Fibroblast of upper back skin (primary cell): ENCODE data around the gene BAIAP2L1.
A peak's percentile ranks its signal among the peaks of the same experiment; 100 is the strongest.

ENCODE experiments used
- DNase-seq: peaks from one replicate; pipeline ENCODE4 v3.0.0-alpha.2; 2013

The BAIAP2L1 gene

GRCh38 chr7:98289333-98289875 lies 111.5 kb downstream of the BAIAP2L1 start:
- no peak for DNase-seq

DNA sequence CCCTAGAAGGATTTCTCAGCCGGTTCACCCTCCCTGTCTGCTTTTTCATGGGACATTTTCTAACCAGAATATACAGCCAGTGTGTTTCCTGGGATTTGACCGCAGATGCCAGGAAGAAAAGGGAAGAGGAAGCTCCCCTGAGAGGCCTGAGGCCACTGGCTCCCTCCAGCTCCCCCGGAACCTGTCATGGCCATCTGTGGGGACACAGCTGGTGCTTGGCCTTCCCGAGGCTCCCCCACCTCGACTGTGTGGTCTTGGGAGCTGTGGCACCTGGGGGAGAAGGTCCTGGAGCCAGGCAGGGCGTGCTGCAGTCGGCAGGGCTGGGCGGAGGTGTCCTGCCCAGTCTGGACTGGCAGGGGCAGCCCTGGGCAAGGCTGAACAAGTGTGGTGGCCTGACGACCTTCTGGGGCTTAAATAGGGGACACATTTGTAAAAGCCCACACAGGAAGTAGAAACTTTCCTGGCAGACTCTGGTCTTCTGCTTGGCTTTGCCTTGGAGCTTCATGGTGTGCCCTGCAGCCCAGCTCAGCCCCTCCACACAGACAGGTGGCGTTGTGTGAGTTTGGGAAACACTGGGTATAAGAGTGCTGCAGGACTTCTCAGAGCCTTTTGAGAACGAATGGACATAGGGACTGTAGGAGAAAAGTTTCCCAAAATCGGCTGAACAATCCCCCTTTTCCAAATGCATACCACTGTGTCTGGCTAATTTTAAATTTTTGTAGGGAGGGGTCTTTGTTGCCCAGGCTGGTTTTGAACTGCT lies 112.6 kb downstream of the BAIAP2L1 start:
- no peak for DNase-seq

DNA sequence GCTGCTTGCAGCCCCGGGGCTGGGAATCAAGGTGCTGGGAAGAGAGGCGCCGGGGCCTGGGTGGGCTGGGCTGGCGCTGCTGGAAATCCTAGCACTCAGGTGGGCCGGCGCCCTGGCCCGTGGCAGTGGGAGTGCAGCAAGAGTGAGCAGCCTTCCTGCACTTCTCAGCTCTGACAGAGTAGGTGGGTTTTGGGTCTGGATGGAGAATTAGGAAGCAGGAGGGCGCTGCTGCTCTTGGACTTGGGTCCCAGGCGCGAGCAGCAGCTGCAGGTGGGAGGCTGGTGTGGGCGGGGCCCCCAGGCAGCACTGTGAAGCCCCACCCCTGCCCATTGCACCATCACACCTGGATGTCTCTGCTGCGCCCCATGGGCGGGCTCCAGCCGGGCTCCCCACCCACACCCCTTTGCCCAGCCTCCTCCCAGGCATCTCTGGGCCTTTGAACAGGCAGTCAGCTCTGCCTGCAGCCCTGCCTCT lies 113.4 kb downstream of the BAIAP2L1 start:
- DNase-seq, result no peak

DNA sequence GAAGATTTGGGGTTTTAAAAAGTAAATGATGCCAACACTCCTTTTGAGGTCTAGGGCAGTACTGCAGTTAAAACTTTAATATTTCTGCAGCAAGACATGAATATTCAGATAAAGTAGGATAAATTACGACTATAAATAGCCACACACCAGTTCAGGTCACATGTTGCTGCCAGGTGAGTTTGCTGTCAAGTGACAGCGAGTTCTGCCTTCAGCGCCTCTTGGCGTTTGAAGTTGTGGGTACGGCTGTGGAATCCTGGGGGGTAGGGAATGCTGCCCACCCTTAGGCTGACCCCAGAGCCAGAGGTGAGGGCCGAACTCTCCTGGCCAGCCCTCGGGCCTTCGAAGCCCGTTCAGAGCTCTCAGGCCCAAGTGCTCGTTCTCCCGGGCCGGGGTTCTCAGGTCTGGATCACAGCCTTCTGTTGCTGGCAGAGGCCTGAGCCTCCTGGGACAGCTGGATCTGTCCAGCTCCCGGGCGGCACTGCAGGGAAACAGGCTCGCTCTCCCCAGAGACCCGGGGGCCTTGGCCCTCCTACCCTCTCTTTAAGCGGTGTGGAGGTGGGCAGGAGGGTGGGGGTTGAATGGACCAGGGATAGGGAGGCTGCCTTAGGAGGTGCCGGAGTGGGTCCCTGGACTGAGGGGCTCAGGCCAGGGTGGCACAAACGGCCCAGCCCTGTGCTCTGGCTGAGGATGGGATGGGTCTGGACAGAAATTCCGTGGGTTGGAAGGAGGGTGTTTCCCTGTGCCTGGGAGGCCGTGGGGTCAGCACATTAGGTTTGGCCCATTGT lies 114.0 kb downstream of the BAIAP2L1 start:
- DNase-seq, result no peak

GRCh38 chr7:98286093-98286539 lies 114.8 kb downstream of the BAIAP2L1 start:
- DNase-seq, result peak; percentile 18

DNA sequence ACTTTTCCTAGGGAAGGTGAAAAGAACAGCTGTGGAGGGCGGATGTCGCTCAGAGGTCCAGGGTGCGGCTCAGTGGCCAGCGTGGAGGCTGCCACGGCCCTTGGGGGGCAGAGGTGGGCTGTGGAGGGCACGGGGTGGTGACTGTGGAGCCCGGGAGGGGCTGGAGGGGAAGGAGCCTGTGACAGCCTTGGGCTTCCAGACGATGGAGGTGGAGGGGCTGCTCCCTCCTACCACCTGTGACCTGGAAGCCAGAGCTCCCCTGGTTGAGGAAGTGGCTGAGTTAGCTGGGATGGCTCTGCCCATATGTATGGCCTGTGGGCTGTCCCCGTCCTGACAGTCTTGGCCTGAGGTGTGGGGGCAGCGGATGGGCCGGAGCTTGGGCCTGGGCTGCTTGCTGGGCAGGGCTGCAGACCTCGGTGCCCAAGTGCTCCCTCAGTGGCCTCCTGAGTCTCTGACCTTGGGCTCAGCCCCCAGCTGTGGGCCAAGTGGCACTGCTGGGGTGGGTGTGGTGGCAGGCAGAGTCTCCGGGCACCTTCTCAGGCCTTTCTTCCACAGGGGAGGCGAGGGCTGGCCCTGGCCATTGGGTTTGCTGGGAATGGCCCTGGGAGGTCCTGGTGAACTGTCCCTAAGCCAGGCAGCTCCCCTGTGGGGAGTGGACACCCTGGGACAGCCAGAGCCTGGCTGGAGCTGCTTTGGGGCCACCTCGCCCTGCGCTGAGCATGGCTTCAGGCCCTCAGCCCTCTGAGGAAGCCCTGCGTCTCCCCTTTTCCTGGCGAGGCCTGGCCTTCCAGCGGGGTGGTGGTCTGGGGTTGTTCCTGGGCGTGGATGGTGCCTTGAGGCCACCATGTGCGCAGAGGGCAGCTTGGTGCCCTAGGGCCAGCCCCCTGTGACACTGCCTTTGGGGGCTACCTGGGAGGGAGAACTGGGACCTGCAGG lies 115.5 kb downstream of the BAIAP2L1 start:
- no peak for DNase-seq

DNA sequence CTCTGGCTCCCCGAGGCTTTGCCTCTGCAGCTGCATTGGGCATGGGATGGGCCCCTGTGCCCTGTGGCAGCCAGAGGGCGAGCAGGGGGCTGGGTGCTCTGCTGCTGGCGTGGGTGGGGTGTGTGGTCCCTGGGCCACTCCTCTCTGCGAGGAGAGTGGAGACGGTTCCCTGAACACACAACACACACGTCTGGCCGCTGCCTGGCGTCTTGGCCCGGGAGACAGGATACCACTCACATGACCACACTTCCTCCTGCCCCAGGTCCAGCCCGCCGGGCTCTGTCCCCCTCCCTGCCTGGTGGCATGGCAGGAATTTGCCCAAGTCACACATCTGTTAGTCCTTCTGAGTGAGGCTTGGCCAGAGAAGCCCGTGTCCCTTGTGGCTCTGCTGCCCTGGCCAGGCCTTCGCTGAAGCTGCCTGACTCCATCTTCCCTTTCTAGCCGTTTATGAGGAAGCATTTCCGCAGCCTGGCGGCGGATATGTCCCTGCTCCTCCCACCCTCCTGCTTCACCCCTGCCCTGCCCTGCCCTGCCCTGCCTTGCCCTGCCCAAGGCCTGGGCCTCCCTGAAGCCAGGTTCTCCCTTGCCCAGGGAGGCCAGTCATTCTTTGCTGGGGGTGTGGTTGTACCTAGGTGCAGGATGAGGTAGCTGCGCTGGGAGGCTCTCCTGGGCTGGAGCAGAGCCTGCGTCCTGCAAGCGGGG lies 116.4 kb downstream of the BAIAP2L1 start:
- DNase-seq, result peak; percentile 37

DNA sequence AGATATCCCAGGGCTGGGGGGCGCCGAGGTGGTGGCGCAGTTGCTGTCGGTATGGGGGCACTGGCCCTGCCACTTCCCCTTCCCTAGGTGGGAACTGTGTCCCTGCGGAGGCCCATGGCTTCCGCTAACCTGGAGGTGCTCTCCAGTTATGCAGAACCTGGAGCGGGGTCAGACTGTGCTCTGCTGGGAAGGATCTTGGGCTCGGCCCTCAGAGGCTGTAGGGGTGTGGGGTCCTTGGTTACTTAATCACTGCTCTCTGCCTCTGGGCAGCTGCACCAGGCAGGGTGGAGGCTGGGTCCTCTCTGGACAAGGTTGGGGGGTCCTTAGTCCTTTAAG lies 117.0 kb downstream of the BAIAP2L1 start:
- DNase-seq, result no peak

- peak; percentile 17 for DNase-seq
Observed at GRCh38 chr7:98283127-98283886, 117.6 kb downstream of the BAIAP2L1 start.

DNA sequence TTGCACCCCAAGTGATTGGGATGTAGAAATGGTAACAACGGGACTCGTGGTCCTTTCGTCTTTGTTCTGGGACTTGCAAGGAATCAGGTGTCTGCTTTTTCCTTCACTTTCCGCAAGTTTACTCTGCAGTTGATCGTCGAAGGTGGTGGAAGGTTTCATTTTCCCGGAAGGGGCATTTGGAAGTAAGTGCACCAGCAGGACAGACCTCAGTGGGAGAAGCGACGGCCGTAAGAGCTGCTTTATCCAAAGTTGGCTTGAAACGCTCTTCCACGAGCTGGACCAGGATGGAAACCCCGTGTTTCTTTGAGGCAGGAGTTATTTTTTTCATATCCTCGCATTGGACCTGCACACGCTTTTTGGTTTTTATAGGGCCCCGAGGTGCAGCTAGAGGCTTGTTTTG lies 118.2 kb downstream of the BAIAP2L1 start:
- DNase-seq, result no peak

- no peak for DNase-seq
Observed at GRCh38 chr7:98281757-98282606, 118.9 kb downstream of the BAIAP2L1 start.

DNA sequence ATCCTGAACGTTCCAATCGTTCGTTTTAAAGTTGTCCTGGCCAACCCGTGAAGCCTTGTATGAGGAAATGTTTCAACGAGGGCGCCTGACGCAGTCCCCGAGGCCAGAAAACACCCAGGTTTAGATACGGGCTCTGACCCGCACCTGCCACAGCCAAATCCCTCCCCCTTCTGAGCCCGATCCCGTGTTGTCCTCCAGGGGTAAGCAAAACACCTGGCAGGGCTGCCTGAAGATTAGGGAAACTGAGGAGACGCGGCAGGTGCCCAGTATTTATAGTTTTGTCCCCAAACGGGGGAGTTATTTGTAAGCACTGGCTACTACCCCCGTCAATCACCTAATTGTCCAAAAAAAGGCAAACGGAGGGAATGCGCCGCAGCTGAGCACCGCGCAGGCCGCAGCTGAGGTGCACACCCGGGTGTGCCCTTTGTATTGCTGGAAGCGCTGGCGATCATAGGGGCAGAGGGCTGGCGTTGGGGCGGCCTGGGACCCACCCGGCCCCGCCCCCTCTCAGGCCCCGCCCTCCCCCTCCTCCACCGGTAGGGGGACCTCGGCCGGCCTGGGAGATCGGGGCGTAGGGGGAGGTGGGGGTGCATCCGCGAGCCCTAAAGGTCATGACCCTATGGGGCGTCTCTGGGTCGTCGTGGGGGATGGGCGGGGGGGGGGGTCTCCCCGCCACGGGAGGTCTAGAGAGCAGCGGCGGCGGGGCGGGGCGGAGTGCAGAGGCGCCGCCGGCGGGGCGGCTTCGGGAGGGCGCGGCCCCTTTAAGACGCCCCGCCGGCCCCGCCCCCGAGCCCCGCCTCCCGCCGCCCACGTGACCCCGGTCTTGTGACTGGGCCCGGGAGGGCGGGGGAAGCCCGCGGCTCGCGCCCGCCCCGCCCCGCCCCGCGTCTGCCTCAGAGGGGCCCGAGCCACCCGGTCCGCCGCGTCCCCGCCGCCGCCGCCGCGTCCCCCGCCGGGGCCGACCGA lies 119.8 kb downstream of the BAIAP2L1 start, which contains the start of gene BRI3:
TSS of gene BRI3 (plus strand) at position 896 of the 966 bp plus-strand sequence. CDS start 110 bp downstream, outside the sequence.
- DNase-seq, result peak; percentile 87

- no peak for DNase-seq
Observed at GRCh38 chr7:98280296-98280695, 120.6 kb downstream of the BAIAP2L1 start.

DNA sequence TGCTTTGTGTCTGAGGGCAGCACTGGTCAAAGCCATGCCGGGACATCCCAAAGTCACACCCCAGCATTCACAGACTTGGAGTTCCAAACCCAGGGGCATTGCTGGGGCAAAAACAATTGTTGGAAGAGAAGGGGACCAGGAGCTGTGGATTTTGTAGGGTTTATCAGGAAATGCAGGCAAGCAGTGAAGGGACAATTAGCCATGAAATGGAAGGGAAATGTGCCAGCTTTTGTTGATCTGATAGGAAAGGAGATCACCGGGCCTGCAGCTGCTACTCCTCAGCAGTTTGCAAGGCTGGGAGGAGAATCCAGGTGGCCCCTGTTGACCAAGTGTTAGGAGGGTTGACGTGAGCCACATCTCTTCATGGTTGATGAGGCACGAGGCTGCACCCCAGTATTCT lies 122.0 kb downstream of the BAIAP2L1 start:
- no peak for DNase-seq

GRCh38 chr7:98278408-98278807 lies 122.5 kb downstream of the BAIAP2L1 start:
- no peak for DNase-seq

DNA sequence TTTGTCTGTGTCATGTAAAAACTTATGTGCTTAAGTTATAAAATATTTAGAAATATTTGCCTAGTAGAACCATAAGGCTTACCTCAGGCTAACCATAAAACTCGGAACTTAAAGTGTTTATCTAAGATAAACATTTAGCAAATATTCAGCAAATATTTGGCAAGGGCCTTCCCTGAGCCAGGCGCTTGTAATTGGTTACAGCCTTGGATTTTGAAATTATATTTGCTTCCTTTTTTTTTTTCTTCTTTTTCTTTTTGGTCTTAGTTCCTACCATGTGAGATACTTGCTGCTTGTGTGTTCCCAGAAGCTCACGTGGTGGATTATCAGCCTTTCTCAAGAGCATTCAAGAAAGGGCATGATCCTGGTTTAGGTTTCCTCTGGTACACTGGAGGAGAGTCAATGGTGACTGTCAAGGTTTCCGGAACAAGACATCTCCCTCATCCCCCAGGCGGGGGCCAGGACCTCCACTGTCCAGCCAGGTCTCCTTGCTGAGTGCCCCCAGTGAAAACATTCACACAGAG lies 124.6 kb downstream of the BAIAP2L1 start:
- DNase-seq, result no peak

DNA sequence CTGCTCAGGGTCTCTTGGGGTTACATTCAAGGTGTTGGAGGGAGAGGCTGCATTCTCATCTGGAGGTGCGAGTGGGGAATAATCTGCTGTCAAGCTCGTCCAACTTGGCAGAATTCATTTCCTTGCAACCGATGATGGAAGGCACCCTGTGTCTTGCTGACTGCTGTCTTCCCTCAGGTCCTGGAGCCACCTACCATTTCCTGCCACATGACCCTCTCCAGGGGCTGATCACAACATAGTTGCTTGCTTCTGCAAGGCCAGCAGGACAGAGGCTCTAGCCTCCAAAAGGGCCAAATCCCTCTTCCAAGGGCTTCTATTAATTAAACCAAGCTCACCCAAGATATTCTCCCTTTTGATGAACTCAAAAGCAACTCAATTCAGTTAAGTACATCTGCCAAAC lies 133.6 kb downstream of the BAIAP2L1 start:
- DNase-seq, result no peak

- no peak for DNase-seq
Observed at GRCh38 chr7:98266840-98267239, 134.1 kb downstream of the BAIAP2L1 start.

- peak; percentile 65 for DNase-seq
Observed at GRCh38 chr7:98265841-98266271, 135.0 kb downstream of the BAIAP2L1 start.
